NCI-H82 treated with DMSO at 0.1 percent for 48 hours (cell line): Measurements from ENCODE around the gene LAMA4.

Experiments
- DNase-seq: peaks from one replicate; lab custom pipeline; 2025; ENCODE audit not compliant: unreplicated experiment; lab: John Stamatoyannopoulos, UW

LAMA4 gene

DNA sequence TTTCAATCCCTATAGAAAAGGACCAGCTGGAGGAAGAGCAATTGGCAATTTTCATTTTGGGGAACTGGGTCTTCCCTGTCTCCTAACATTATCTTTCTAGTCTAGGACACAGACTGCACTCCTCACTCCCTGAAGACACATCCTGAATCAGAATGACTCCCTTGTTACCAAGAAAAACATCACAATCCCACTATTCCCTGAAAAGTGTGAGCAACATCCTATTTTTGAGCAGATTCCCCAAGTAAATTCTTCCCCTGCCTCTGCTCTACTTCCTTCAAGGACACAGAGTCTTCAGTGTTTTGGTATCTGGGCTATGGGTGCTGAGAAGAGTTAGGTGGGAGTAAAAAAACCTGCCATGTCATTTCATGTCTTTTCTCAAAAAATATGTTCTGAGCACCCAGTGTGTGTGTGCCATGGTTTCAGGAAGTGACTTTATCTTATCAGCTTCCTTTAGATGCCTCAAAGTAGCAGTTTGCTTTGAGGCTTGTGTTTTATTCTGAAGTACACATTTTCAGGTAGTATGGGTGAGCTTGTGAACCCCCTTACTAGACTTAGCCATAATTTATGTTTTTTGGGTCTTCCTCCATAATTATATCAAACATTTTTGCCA lies 12.4 kb downstream of the LAMA4 start:
- DNase-seq = no peak

- no peak for DNase-seq
These were observed 16.8 kb downstream of the LAMA4 start for GRCh38 chr6:112237595-112237994.

GRCh38 chr6:112237066-112237465 lies 17.3 kb downstream of the LAMA4 start:
- DNase-seq = no peak

DNA sequence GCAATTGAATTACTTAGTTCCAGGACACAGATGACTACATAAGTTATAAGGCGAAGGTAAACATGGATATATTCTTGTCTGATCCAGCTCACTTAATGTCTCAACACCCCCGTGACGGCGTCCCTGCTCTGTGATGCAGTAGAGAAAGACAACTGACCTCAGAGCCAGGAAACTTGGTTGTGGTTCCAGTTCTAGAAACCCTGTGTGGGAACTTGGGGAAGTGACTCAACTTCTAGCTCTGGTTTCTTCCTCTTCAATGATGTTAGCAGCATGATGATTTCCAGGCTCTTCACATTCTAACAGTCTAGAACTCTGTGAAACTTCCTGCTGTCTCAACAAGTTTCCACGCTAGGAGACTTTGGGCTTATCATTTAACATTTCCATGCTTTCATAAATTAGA lies 18.4 kb downstream of the LAMA4 start:
- DNase-seq = no peak

DNA sequence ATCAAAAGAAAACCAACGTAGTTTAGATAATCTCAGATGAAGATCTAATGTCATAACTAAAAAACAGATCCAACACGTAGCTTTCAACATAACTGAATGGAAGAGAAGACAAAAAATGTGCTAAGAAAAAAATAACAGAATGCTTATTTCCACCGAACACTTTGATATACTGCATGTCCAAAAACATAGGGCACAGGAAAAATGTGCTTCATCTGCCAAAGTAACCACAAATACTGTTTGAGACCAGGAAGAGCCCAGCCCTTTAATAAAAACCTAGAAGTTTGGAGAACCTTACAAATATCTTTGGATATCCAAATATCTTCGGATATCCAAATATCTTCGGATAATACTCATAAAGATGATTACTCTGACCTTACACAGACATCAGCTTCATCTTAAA lies 19.8 kb downstream of the LAMA4 start:
- no peak for DNase-seq

- DNase-seq = no peak
These were observed 20.5 kb downstream of the LAMA4 start for GRCh38 chr6:112233847-112234246.

DNA sequence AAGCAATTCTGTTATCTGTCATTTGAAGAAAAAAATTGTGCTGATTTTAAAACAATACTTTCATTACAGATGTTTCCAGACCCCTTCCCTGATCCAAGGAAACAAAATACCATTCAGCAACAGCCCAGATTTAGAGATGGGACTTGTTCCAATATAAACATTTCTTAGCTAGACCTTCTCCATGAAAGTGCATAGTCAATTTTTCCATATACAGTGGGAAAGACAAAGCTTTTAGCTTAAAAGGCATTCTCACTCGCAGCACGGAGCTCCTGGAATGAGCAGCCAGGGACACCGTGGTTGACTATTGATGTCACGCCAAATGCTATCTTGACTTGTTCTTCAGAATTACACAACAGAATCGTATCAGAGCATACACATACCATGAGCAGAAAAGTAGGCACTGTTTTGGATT lies 21.5 kb downstream of the LAMA4 start:
- DNase-seq = no peak

DNA sequence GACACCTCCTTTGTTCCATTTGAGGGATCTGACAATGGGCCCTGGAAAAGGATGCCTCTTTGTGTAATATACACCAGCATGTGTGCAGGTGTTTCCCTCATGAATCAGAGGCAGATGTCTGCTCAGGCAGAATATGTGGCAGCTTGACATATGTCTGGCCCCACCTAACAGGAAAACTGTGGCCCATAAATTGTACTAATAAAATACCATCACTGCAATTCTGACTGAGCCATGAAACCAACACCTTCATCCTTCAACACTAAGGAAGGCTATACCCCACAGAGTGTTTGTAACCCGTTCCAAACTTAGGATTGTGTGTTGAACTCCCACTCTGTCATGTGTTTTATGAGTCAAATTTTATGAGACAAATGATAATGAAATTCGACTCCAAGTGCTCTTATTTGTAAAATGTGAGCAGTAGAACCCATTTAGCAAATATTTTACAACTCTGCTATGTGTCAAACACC lies 22.7 kb downstream of the LAMA4 start:
- no peak for DNase-seq

DNA sequence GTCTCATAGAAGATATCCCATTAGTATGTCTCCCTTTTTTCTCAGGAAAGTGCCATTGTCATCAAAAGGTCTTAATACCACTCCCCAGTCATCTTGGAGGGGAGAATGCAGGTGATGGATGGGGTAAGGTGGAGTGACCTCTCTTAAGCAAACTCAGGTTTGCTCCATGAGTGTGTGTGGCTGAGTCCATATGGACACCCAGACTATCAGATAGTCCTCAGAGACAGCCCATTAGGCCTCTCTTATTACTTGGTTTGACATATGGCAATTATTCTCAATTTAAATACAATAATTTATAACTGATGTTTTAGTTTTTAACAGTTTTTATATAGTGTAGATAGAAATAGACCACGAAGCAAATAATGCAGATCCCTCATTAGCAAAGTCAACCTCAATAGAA lies 23.2 kb downstream of the LAMA4 start:
- DNase-seq = no peak

GRCh38 chr6:112228480-112229332 lies 25.7 kb downstream of the LAMA4 start:
- DNase-seq = no peak

GRCh38 chr6:112227992-112228391 lies 26.4 kb downstream of the LAMA4 start:
- no peak for DNase-seq

- DNase-seq = no peak
These were observed 27.0 kb downstream of the LAMA4 start for GRCh38 chr6:112227411-112227810.

GRCh38 chr6:112225691-112226090 lies 28.7 kb downstream of the LAMA4 start:
- no peak for DNase-seq

DNA sequence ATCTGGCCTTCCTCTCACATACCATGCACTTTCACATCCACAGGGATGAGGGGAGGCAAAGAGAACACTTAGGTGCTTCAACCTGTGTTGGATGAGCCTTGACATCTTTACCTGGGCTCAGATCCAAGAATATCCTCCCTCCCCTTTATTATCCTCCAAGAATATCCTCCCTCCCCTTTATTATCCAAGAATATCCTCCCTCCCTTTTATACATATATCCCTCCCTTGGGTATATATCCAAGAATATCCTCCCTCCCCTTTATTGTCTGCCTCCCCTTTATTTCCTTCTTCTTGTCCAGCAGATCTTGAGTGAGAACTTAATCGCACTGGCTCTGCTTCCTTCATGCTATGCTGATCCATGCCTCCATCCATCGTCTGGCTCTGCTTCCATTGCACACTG lies 30.3 kb downstream of the LAMA4 start:
- no peak for DNase-seq

DNA sequence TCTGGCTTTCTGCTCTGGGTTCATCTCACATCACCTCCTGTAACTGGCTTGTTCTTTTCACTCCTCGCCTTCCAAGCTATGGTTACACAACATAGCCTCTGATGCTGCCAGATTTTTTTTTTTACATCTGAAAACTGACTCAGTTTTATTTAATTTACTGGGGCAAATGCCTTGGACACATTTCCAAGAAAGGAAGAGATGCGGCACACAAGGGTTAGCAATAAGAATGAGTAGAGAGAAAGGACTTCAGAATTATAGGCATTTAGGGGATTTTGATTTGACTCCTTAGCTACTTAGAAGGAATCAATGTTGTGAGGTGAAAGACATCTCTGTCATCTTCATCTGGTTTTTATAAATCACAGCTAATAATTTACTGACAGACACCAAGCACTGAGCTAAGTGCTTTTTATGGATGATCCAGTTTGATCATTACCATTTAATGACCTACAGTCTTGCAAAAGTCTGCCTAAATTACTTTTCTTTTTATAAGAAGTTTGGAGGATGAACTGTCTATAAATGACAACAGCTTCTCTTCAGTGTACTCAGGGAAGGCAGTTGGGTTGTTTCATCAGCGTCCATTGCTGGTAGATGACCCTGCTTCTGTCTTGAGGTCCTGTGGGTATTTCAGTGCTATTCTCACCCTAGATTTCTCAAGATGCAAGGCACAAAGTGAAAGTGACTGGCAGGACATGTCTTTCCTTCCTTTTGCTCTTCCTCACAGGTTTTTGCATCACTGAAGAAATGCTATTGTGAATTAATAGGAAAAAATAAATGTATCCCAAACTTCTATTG lies 31.1 kb downstream of the LAMA4 start:
- DNase-seq = no peak

- no peak for DNase-seq
These were observed 32.1 kb downstream of the LAMA4 start for GRCh38 chr6:112221981-112222852.

GRCh38 chr6:112221561-112221960 lies 32.8 kb downstream of the LAMA4 start:
- no peak for DNase-seq

DNA sequence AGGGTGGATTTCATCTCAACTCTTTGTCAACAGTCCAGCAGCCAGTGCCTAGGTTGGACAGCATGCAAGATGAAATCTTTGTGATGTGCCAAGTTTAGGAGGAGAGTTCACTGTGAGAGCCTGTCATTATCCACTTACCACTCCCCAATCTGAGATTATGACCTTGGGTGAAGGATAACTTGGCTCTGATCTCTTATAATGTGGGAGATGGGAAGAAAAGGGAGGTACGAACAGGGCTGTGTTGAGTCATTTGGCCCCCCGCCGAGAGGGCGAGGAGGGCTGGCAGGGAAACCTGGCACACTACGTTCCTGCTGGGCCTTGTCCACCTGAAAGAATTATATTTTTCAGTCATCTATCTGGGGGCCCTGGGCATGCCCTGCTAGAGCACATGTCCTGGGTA lies 35.8 kb downstream of the LAMA4 start:
- DNase-seq = no peak

DNA sequence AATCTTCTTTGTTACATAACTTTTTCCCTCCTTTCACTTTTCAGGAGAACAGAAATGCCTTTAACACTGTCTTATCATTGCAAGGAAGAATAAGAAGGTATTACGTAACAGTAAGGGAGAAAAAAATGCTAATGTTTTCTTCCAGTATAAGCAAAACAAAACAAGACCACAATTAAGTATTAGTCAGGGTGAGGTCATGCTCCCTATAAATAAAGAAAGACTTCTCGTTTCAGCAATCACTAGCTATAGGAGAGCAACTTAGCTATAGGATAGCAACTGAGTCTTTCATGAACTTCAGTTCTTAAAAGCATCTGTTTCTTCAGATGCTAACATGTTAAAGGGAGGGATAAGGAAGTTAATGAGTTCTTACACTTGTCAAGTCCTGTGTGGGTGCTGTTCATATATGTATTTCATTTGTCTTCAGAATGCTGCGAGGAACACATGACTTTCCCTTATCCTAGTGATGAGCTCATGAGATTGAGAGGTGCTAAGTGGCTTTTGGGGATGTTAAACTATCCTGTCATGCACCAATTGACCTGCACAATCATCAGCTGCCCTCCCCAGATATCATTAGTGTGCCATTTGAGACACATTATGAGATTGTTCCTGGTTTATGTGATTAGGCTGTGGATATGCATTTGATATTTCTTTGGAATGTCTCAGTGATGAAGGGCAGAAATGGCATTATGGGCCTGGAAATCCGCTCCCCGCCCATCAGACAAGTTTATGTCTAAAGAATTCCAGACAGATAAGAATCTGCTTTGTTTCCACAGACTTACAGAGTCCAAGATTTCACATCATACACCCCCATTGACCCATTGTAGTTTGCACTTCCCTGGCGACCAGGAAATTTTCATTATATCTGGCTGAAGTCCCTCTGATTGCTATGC lies 37.5 kb downstream of the LAMA4 start:
- peak; percentile 8 for DNase-seq
